Lower leg skin (tissue), 3 donors: Measurements from ENCODE around the gene CLEC7A.

Experiments
- POLR2A ChIP-seq, 2 donors: fragments of 450-650 bp; IDR thresholded peaks; one replicate each; pipeline ENCODE4 v1.6.1; 2016 to 2017; ENCODE audit warnings: antibody characterized with exemption in 2 of 2, mild to moderate bottlenecking in 1 of 2, moderate library complexity in 1 of 2
- TF ChIP-seq, protein P1 (sequence below), 3 donors: fragments of 450-650 bp; IDR thresholded peaks; one replicate each; pipeline ENCODE4 v1.5.1; 2016; ENCODE audit warnings: antibody characterized with exemption in 3 of 3, mild to moderate bottlenecking in 3 of 3, moderate library complexity in 2 of 3

DNA sequence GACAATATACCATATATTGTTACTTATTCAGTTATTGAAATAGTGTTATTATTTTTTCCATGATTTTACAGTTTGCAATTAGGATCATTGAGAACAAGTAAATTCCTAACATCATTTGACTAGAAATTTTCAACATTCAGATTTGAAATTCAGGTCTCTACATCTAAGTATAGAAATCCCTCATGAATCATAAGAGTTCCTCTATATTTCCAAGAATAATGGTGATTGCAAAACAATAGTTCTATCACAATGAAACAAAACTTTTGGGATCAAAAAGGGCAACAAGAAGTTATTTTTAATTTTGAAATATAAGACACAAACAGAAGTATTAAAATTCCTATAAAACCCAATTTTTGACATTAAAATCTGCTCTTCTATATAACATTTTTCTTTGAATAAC is 42.0 kb downstream of the CLEC7A start:
- TF ChIP-seq, protein P1, sequence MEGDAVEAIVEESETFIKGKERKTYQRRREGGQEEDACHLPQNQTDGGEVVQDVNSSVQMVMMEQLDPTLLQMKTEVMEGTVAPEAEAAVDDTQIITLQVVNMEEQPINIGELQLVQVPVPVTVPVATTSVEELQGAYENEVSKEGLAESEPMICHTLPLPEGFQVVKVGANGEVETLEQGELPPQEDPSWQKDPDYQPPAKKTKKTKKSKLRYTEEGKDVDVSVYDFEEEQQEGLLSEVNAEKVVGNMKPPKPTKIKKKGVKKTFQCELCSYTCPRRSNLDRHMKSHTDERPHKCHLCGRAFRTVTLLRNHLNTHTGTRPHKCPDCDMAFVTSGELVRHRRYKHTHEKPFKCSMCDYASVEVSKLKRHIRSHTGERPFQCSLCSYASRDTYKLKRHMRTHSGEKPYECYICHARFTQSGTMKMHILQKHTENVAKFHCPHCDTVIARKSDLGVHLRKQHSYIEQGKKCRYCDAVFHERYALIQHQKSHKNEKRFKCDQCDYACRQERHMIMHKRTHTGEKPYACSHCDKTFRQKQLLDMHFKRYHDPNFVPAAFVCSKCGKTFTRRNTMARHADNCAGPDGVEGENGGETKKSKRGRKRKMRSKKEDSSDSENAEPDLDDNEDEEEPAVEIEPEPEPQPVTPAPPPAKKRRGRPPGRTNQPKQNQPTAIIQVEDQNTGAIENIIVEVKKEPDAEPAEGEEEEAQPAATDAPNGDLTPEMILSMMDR (IDR thresholded peaks at IDR 0.05) = no peak
- no peak for TF ChIP-seq POLR2A (IDR thresholded peaks at IDR 0.05)
